Measurements from ENCODE around the gene TPRG1L. TPM values are rescaled to one million over a fixed set of nuclear protein-coding genes. Genes with fewer than 3 reads are reported as not detected.
A peak's percentile ranks its signal among the peaks of the same experiment; 100 is the strongest.

TPRG1L gene
- total and polyA plus RNA-seq, 2 donors from 2014 or later, result 37.1 to 72.4 TPM

GRCh38 chr1:3588395-3588794 lies 36.4 kb upstream of the TPRG1L start:
- Histone ChIP-seq H3K27ac (ENCODE audit: low read depth in 2 of 2, low read length in 2 of 2) (no peak overlapping the region), H3K36me3 (ENCODE audit: control insufficient read depth in 2 of 3, insufficient read depth in 3 of 3, low read length in 3 of 3) (no peaks in the 10 kb centered on the region), H3K4me3 (ENCODE audit: low read length in 3 of 3) (no peak overlapping the region), H3K4me1 (ENCODE audit: control insufficient read depth in 2 of 3, insufficient read depth in 2 of 3, low read depth in 1 of 3, low read length in 3 of 3) (no peaks in the 10 kb centered on the region), H3K9ac (ENCODE audit: low read length in 3 of 3) (no peak overlapping the region), H3K27me3 (ENCODE audit: control insufficient read depth, insufficient read depth, low read length) (no peaks in the 10 kb centered on the region), H3K9me3 (ENCODE audit: control insufficient read depth in 2 of 3, insufficient read depth in 1 of 3, low read length in 3 of 3) (no peaks in the 10 kb centered on the region)
- TF ChIP-seq CTCF (IDR thresholded peaks at IDR 0.05; ENCODE audit: borderline replicate concordance, extremely low read depth, insufficient read depth), result no peak
- DNase-seq (no peak), FAIRE-seq (no peak)
- intact Hi-C loops (cut with DNase I), result no loop called here

- no peaks in the 10 kb centered on the region for H3K4me1 ChIP-seq (ENCODE audit: control insufficient read depth in 2 of 3, insufficient read depth in 2 of 3, low read depth in 1 of 3, low read length in 3 of 3)
- no peaks in the 10 kb centered on the region for H3K27me3 ChIP-seq (ENCODE audit: control insufficient read depth, insufficient read depth, low read length)
- H3K27ac ChIP-seq (ENCODE audit: low read depth in 2 of 2, low read length in 2 of 2), result no peak overlapping the region
- H3K9me3 ChIP-seq (ENCODE audit: control insufficient read depth in 2 of 3, insufficient read depth in 1 of 3, low read length in 3 of 3), result no peaks in the 10 kb centered on the region
- no peak for TF ChIP-seq CTCF (IDR thresholded peaks at IDR 0.05; ENCODE audit: borderline replicate concordance, extremely low read depth, insufficient read depth)
- H3K4me3 ChIP-seq (ENCODE audit: low read length in 3 of 3), result no peak overlapping the region
- intact Hi-C loops (cut with DNase I), result no loop called here
- no peak overlapping the region for H3K9ac ChIP-seq (ENCODE audit: low read length in 3 of 3)
- DNase-seq, result peak in 4 of 5 donors; percentile 53 to 76 (median 68)
- no peak for FAIRE-seq
- H3K36me3 ChIP-seq (ENCODE audit: control insufficient read depth in 2 of 3, insufficient read depth in 3 of 3, low read length in 3 of 3), result no peaks in the 10 kb centered on the region
Measured at GRCh38 chr1:3590139-3590763, 34.6 kb upstream of the TPRG1L start.

GRCh38 chr1:3590951-3591865 lies 33.6 kb upstream of the TPRG1L start:
- DNase-seq, result peak in 3 of 5 donors; percentile 49 to 67 (median 63)
- H3K9me3 ChIP-seq (ENCODE audit: control insufficient read depth in 2 of 3, insufficient read depth in 1 of 3, low read length in 3 of 3), result no peaks in the 10 kb centered on the region
- H3K27ac ChIP-seq (ENCODE audit: low read depth in 2 of 2, low read length in 2 of 2), result no peak overlapping the region
- no peak for TF ChIP-seq CTCF (IDR thresholded peaks at IDR 0.05; ENCODE audit: borderline replicate concordance, extremely low read depth, insufficient read depth)
- no peaks in the 10 kb centered on the region for H3K36me3 ChIP-seq (ENCODE audit: control insufficient read depth in 2 of 3, insufficient read depth in 3 of 3, low read length in 3 of 3)
- intact Hi-C loops (cut with DNase I), result no loop called here
- no peaks in the 10 kb centered on the region for H3K27me3 ChIP-seq (ENCODE audit: control insufficient read depth, insufficient read depth, low read length)
- no peak overlapping the region for H3K9ac ChIP-seq (ENCODE audit: low read length in 3 of 3)
- H3K4me1 ChIP-seq (ENCODE audit: control insufficient read depth in 2 of 3, insufficient read depth in 2 of 3, low read depth in 1 of 3, low read length in 3 of 3), result no peaks in the 10 kb centered on the region
- no peak overlapping the region for H3K4me3 ChIP-seq (ENCODE audit: low read length in 3 of 3)
- no peak for FAIRE-seq

All from kidney (tissue), 14 donors.